ENCODE results near the gene TUBB2B.

TUBB2B gene

DNA sequence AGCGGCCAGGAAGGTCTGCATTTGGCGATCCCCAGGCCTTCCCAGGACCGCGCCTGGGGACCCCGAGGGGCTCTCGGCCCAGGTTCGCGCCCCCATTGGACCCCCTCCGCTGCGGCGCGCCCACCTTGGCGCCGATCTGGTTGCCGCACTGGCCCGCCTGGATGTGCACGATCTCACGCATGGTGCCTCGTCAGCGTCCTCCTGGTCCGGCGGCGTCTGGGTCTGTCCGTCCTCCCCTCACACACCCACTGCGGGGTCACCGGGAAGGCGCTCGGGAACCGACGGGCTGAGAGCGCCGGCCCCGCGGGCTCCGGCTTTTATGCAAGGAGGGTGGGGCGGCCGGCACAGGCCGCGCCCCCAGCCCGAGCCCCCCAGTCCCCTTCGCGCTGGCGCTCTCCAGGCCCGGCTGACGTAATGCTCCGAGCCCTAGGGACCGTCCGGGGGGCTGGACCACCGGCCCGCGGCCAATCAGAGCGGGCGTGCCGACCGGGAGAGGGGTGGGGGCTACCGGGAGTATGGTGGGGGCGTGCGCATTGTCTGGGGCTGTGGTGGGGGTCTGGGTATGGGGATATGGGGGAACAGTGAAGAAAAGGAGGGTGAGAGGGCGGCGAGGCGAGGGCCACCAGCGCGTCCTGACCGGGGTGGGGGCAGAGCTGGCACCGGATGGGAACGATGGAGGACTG, at the start of gene TUBB2B:
Gene TUBB2B, minus strand, starts transcription at position 291 of the 683 bp plus-strand sequence. Its CDS starts 110 bp downstream, at position 181.
- peak in 13 of 14 donors; percentile 23 to 92 (median 70) for DNase-seq

DNA sequence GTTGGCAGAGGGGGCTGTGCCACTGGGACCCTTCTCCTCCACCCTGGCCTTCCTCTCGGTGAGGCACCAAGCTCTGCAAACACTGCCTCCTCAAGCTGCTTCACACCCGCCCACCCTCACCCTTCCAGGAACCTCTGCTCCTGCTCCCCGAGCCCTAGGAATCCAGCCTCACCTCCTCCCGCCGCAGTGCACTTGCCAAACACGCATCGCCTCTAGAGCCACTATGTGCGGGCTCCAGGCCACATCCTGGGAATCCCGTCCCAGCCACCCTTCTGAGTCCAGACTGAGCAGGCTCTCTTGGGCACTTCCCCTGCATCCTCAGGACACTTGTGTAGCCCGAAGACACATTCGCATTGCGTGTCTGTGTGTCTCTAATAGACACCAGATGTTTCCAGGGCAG, 49.8 kb upstream of the TUBB2B start:
- peak in 1 of 14 donors; percentile 18 for DNase-seq

GRCh38 chr6:3276174-3277167, 49.0 kb upstream of the TUBB2B start:
- no peak for DNase-seq

DNA sequence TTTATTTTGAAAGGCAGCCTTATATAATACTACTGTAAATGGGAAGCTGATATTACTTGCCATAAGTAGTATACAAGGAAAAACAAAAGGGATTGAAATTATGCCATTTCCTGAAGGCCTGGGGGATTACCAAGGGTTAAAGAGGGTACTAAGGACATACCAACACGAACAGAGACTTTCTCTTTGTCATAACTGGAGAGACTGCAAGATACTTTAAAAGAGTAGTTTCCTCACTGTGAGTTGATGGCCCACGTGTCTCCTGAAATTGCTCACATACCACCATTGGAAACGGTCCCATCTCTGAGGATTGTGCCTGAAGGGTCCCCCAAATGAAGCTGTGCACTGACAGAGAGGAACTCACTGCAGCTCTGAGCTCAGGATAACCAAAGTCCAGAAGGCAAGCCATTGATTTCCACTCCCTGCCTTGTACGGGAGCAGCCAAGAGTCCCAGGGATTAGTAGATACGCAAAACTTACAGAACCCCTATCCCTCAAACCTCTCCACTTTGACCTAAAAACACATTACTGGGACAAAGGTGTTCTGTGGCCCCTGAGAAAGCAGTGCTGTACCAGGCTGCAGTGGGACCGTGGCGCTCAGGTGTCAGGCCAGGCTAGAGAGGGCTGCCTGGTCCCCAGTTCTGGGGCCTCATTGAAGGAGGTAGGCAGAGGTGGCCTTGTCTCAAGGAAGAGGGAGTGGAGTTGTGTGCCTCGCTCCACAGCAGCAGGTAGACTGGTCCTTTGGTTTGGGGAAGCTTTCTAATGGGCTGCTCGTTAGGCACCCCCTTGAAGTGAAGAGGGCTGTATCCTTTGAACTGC, 46.5 kb upstream of the TUBB2B start:
- DNase-seq: no peak

DNA sequence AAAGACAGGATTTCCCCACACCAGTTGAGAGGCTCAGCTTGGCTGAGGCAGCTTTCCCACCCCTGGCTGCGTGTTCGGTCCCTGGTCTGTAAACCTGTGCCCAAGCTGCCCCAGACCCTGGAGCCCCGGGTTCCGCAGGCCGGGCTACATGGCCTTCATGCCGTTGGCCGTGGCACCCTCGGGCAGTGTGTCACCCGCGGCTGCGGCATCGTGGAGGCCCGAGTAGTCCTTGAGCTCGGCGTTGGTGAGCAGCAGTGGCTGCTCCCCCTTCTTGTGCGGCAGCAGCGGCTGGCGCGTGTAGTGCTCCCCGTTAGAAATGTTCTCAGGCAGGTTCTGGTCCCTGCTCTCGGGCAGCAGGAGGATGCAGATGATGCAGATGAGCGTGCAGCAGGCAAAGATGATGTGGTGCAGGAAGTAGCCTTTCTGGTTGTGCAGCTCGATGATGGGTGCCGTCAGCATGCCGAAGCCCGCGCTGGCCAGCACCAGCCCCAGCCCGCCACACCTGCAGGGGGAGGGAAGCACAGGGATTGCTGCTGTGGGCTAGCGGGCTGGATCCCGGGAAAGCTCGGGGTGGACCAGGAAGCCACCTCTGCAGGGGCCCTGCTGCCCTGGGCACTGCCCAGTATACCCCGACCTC, 45.6 kb upstream of the TUBB2B start:
- no peak for DNase-seq

GRCh38 chr6:3271756-3272155, 44.3 kb upstream of the TUBB2B start:
- no peak for DNase-seq

GRCh38 chr6:3270258-3270657, 42.8 kb upstream of the TUBB2B start:
- no peak for DNase-seq

DNA sequence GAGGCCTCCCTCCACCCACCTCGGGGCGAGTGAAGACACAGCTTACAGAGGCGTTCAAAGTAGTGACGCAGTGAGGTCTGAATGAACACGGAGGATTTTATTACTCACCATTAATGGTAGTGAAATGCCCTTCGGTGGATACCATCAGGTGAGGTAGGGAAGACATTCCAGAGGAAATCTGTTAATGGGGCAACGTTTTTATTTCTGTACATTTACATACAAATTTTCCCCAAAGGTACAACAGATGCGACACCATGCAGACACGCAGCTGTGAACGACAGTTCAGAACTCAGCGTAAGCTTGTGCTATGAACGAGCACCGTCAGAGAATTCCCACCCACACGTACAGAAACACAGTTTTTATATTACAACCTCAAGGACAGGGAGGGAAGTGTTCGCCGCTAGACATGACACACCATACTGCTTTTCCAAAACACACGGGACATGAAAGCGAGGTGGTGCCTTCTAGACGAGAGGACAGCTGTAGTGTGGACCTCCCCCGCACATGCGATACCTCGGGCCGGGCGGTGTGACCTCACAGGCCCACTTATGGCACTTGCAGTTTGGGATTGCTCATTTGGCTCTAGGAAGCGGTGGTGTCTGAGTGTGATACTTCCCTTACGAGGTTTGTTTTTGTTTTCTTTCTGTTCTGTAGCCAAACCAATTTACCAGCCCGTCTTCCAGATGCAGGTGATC, 42.0 kb upstream of the TUBB2B start:
- DNase-seq: no peak

DNA sequence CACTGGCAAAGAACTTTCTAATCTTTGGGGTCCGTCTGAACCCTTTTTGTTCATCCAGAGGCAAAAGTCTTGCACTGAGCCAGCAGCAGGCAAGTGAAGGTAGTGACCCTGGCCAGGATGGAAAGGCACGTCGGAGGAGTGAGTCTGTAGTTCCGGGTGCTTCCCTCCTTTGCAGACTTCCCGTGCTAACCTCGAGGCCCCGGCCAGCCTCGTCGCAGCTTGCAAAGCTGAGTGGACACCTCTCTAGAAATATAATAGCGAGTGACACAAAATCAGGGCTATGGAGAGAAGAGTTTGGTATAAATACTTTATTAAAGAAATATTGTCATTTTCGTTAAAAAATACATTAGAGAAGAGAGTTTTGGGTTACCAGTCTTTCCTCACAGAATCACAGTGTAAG, 41.2 kb upstream of the TUBB2B start:
- no peak for DNase-seq

- no peak for DNase-seq
Observed at GRCh38 chr6:3267162-3267561, 39.7 kb upstream of the TUBB2B start.

DNA sequence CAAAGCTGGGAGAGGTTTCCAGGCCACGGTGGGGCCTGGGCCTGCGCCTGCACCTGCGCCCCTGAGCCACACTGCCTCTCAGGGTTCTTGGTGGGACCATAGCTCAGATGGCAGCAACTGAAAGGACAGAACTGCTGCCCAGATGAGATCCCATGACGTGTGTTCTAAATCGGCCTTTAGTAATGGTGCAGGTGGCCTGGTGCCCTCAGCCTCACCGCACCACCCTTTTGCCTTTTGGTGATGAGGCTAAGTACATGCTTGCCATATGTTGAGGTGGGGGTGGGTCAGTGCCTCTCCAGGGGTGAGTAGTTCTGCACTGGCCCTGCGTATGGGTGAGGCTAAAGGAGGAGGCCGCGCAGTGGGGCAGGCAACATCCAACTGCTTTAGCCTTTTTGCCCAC, 38.7 kb upstream of the TUBB2B start:
- DNase-seq: no peak

- no peak for DNase-seq
Observed at GRCh38 chr6:3265671-3266070, 38.2 kb upstream of the TUBB2B start.

- DNase-seq: no peak
Observed at GRCh38 chr6:3264356-3264755, 36.9 kb upstream of the TUBB2B start.

- DNase-seq: no peak
Observed at GRCh38 chr6:3263096-3263495, 35.6 kb upstream of the TUBB2B start.

GRCh38 chr6:3261921-3262320, 34.5 kb upstream of the TUBB2B start:
- DNase-seq: no peak

DNA sequence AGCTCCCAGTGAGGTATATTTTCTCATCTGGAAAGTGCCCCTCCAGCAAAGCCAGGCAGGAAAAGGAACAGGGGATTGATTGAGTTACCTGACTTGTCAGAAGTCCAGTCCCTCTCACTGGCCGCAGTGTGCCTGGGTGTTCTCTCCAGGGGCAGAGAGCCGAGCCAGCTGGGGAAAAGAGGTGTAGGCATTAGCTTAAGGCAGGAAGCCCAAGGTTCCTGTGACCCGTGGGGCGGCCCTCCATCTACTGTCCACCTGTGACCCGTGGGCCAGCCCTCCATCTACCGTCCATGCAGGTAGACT, 34.0 kb upstream of the TUBB2B start:
- no peak for DNase-seq

DNA sequence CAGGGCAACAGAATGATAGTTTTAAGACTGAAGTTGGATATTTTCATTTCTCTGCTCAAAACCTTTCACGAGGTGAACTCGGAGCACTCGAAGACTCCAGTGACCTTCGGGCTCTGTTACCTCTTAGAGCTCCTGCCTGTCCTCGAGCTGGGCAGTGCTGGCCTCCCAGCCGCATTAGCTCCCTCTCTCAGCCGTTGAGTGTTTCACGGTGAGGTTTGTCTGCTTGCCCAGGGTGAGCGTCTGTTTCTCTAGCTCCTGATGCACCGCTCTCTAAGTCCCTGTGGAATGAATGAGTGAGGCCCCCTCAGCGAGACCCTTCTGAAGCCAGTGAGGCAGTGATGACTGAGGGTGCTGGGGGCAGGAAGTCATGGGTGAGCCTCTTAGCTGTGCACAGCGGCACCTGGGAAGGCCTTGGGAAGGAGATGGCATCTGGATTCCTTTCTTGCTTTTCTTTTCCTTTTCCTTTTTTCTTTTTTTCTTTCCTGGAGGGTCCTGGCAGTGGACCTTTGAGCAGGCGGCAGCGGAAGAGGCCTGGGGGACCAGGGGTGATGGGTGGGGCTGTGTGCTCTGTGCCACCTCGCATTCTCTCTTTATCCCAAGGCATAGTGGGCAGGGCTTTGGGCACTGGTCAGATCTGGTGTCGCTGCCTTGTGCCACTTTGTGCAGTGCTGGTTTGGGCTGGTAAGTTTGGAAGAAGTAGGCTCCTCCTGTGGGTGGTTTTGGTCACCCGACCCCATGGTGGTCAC, 33.5 kb upstream of the TUBB2B start:
- DNase-seq: no peak

DNA sequence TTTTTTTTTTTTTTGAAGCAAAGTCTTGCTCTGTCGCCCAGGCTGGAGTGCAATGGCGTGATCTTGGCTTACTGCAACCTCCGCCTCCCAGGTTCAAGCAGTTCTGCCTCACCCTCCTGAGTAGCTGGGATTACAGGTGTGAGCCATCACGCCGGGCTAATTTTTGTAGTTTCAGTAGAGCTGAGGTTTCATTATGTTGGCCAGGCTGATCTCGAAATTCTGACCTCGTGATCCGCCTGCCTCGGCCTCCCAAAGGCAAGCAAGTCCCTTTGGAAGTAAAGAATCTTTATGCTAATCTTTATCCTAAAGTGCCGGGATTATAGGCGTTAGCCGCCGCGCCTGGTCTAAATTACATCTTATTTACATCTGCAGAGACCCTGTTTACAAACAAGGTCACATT, 32.8 kb upstream of the TUBB2B start:
- no peak for DNase-seq

GRCh38 chr6:3259491-3259958, 32.1 kb upstream of the TUBB2B start:
- peak in 1 of 14 donors; percentile 37 for DNase-seq

DNA sequence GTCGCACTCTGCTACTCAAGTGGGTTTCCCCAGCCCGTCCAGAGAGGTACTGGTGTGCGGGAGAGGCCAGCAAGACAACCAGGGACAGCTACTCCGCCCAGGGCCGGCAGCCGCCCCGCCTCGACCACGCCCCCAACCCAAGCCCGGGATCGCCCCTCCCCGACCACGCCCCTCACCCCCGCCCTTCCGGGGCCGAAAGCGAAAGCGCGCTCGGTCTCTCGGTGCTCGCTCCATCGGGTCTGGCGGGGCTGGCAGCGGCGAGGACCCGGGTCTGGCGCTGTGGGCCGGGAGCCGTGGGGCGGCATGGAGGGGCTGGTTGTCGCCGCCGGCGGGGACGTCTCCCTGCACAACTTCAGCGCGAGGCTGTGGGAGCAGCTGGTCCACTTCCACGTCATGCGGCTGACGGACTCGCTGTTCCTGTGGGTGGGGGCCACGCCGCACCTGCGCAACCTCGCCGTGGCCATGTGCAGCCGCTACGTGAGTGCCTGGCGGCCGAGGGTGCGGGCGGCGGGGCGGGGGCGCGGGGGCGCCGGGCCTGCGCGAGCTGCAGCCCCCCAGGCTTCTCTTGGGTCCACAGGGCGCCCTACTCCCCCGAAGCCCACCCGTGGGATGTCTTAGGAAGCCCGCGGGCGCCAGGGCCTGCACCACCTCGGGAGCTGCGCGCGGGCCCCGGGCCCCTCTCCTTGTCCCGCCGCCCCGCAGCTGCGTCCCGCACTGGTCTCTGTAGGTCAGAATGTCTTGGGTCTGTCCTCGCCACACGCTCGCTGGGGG, 31.5 kb upstream of the TUBB2B start, which contains the start of gene PSMG4:
Gene PSMG4, plus strand, starts transcription at position 228 of the 771 bp plus-strand sequence. Its CDS starts 76 bp downstream, at position 304.
- peak; percentile 55 to 94 (median 88) for DNase-seq
